ENCODE measurements around the gene CD83. TPM values are rescaled to one million over a fixed set of nuclear protein-coding genes. Genes with fewer than 3 reads are reported as not detected.
A peak's percentile ranks its signal among the peaks of the same experiment; 100 is the strongest.
"Not testable (repeated sequence)": the region's sequence is repeated elsewhere in the genome, so short reads cannot be mapped to it uniquely, and the experiment has no call there.

CD83 gene
- total RNA-seq, 1 experiment from 2014 or later = 10.5 TPM

DNA sequence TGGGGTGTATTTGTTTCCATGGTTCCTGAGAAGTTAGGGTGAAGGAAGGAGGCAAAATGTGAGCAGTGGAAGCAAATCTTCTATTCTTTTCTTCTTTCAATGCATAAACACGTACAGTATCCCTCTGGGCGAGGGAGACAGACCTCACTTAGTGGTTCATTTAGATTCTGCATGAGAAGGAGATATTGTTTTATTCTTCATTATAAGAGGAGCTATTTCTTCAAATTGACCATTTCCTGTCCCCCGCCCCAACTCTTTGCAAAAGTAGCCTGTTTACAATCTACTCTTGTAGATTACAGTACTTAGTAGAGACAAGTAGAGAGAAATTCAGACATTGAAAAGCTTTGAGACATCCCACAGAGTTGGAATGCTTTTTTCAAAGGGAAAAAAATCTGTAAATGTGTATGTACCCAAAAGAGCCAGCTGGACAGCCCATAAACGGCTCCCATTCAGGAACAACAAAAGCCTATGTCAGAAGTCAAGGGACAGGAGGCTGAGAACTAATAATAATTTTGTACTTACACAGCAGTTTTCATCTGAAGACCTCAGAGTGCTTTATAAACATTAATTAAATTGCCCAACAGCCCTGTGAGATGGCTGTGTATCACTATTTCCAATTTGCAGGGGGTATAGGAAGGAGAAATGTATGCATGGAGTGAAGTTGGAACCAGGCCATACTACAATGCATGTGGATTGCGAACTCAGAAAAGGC lies 23.9 kb downstream of the CD83 start:
- no peak for DNase-seq (ENCODE audit: low read depth)
- in situ Hi-C loops (cut with HindIII; ENCODE audit: low pct_unique_long_range_greater_than_20kb, low sequenced_read_pairs) = no loop called here

DNA sequence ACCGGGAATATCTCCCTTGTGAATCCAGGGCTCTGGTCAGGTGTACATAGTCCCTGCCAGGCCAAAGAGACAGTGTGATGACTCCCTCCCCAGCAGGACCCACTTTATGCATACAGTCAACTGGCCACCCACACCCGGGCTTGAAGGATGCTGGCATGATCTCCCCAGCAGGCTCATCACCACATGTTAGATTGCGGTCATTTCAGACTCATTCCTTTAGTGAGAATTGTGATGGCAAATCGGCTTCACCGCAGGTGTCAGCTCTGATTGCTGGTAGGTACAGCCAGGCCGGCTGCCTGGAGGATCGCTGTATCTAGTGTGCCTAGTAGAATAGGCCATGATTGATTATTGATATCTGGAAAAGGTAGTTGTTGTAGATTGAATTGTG lies 24.5 kb downstream of the CD83 start:
- no peak for DNase-seq (ENCODE audit: low read depth)
- in situ Hi-C loops (cut with HindIII; ENCODE audit: low pct_unique_long_range_greater_than_20kb, low sequenced_read_pairs) = no loop called here

DNA sequence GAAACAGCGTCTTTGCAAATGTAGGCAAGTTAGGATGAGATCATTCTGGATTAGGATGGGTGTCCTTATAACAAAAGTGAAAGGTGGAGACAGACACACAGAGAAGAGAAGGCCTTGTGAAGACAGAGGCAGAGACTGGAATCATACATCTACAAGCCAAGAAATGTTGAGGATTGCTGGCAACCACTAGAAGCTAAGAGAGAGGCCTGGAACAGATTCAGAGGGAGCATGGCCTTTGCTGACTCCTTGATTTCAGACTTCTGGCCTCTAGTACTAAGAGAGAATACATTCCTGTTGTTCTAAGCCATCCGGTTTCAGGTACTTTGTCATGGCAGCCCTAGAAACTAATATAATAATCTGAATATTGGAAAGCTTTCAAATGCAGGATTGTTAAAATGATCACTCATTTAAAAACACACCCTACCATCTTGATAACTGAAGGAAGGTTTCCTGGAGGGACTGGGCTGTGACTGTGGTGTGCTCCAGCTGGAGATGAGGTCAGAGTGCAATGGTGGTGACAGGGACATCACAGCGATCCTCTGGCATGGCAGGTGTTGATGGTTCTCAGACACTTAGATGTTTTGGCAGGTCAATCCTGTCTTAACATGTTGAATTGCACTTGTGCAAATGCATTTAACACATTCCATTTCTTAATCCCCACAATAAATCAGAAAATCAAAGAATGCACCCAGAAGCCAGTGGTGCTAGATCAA lies 25.1 kb downstream of the CD83 start:
- in situ Hi-C loops (cut with HindIII; ENCODE audit: low pct_unique_long_range_greater_than_20kb, low sequenced_read_pairs) = no loop called here
- no peak for DNase-seq (ENCODE audit: low read depth)

DNA sequence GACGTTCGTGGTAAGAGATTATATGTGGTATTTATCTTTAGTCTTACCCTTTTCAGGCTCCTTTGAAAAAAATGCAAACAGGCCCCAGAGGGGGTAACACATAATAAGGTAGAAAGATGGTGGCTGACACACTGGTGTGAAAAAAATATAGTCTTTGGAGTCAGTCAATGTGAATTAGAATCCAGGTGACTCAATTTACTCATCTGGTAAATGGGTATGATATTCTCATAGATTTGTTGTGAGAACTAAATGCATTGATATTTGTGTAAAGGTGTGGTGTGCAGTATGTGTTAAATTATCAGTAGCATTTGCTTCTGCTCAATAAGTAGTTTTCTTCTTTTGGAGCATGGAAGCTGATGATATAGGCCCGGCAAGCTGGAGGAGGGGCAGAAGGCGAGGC lies 25.7 kb downstream of the CD83 start:
- in situ Hi-C loops (cut with HindIII; ENCODE audit: low pct_unique_long_range_greater_than_20kb, low sequenced_read_pairs) = no loop called here
- DNase-seq (ENCODE audit: low read depth) = no peak

DNA sequence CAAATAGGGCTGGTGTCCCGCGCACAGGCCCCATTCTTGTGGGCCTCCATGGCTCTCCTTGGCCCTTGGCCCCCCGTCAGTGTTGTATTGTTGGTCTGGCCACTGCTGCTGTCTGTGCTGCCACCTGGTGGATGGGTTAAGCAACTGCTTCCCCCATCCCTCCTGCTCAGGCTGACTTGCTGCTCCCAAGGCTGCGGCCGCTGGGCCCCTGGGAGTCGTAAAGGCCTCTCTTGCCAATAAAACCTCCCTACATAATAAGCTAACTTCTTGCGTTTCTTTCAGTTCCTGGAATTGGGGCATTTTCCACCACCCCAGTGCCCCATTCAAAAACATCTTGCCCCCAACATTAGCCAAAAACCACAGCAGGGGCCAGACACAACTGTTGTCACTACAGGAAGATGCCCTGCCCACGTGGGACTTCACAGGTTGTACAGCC lies 27.1 kb downstream of the CD83 start:
- in situ Hi-C loops (cut with HindIII; ENCODE audit: low pct_unique_long_range_greater_than_20kb, low sequenced_read_pairs) = no loop called here
- peak; percentile 37 for DNase-seq (ENCODE audit: low read depth)

DNA sequence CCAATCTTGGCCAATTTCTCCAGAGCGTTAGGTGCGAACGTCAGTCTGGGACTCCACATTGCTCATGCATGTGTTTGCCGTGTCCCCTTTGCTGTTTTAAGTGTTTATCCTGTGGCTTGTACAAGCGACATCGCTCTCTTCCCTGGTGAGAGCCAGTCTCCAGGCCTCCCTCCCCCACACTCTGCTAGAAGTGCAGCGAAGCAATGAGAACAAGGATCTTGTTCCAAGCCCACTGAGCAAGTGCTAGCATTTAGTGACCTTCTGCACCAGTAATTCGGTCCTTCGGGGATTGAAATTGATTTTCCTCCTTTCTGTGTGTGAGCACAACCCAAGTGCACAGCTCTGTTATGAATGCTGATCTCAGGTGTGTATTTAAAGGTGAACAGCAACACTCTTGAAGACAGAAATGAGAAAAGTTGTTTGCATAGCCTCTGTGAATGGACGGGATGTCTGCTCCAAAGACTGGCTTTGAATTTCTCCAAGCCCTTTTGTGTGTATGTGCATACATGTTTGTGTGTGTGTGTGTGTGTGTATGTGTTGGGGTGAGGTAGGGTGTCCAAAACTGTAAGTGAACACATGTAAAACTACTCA lies 29.0 kb downstream of the CD83 start:
- no peak for DNase-seq (ENCODE audit: low read depth)
- in situ Hi-C loops (cut with HindIII; ENCODE audit: low pct_unique_long_range_greater_than_20kb, low sequenced_read_pairs) = no loop called here

DNA sequence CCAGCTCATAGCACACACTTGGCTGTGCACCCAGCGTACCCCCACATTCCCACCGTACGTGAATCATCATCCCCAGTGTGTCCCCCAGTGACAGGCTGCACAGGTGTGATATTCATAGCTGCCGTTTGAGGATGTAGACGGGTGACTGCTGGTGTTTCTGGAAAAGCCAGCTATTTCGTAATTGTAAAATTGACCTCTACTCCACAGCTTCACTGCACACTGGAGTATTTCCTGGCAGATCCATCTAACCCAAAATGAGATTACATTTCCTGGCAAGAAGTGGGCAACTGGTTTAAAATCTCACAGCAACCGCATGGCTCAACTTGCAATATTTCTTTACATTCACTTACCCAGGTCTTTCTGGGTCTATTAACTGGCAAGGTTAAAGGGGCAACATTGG lies 30.3 kb downstream of the CD83 start:
- in situ Hi-C loops (cut with HindIII; ENCODE audit: low pct_unique_long_range_greater_than_20kb, low sequenced_read_pairs) = no loop called here
- no peak for DNase-seq (ENCODE audit: low read depth)

DNA sequence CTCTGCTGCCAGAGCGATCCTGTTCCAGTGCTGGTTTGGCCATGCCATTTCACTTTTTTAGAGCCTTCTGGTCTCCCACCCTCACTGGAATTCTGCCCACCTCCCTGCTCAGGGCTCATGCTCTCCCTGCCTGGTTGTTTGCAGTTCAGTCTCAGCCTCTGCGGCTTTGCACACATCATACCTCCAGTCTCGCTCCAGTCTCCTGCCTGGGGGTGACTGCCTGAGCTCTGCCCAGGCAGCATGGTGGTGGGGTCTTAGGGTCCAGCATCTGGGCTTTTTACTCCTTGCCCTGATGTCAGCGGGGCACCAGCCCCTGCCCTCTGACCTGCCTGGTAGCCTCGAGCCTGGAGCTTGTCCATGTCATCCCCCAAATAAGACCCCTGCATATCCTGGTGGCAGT lies 30.9 kb downstream of the CD83 start:
- no peak for DNase-seq (ENCODE audit: low read depth)
- in situ Hi-C loops (cut with HindIII; ENCODE audit: low pct_unique_long_range_greater_than_20kb, low sequenced_read_pairs) = no loop called here

DNA sequence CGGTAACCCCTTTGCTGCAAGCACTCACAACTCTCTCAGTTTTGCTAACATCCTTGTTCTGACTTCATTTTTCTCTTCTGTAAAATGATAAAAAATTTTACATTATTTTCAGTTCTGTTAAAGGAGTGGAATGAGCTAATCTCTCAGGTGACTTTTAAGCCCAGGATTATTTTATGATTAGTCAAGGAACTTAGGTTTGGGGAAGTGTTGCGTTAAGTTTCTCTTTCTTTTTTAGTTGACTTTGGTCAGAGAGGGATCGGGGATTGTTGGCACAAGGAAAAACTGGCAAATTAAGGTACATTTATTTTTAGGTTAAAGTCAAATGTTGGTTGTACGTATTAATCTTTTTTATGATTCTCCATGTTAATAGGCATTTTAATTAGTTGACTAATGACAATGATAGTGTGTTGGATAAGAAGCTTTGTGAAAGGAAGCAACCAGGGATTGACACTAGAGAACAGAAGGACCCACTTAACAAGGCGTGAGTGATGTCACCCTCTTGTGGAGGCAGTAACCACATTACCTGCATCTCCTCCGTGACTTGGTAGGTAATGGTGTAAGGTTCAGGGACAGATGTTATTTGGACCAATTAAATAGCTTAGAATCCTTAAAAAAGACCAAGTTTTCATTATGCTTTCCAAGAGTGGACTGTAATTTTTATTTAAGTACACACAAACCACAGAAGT lies 31.6 kb downstream of the CD83 start:
- DNase-seq (ENCODE audit: low read depth) = no peak
- in situ Hi-C loops (cut with HindIII; ENCODE audit: low pct_unique_long_range_greater_than_20kb, low sequenced_read_pairs) = no loop called here

DNA sequence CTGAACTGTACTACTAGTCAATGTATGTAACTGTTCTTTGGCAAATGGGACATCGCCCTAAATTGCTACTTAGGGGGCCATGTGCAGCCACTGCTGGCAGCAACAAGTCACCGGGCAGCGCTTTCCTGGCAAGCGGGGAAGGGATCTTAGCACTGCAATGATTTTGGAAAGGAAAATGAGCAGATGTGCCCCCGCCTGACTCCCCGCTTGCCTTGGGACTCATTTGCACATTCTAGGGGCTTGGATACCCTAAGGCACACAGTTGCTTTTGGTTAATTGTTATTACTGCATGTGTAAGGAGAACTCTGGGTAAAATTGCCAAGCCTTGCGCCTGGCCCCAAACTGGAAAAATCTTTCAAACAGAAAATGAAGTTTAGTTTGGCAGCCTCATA lies 32.2 kb downstream of the CD83 start:
- in situ Hi-C loops (cut with HindIII; ENCODE audit: low pct_unique_long_range_greater_than_20kb, low sequenced_read_pairs) = no loop called here
- DNase-seq (ENCODE audit: low read depth) = no peak

DNA sequence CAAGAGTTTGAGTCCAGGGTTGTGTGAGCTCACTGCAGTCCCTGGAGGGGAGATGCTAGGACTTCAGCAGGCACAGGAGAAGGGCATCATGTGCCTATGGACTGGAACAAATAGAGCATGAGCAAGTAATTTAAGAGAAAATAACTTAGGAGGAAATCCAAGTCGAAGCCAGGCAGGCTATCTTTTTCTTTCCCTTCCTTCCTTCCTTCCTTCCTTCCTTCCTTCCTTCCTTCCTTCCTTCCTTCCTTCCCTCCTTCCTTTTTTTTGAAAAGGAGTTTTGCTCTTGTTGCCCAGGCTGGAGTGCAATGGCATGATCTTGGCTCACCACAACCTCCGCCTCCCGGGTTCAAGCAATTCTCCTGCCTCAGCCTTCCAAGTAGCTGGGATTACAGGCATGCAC lies 33.7 kb downstream of the CD83 start:
- in situ Hi-C loops (cut with HindIII; ENCODE audit: low pct_unique_long_range_greater_than_20kb, low sequenced_read_pairs); DNase-seq (ENCODE audit: low read depth): not testable (repeated sequence)

DNA sequence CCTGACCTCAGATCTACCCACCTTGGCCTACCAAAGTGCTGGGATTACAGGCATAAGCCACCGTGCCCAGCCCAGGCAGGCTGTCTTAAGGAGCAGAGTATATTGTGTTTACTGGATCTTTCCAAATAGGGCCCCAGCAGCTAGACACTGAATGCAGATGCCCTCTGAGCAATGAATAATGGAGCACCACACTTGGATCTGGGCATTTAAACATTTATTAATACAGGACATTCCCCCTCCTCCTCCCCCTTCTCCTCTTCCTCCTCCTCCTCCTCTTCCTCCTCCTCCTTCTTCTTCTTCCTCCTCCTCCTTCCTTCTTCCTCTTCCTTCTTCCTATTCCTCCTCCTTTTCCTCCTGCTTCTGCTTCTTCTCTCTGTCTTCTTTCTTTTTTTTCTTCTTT lies 34.2 kb downstream of the CD83 start:
- in situ Hi-C loops (cut with HindIII; ENCODE audit: low pct_unique_long_range_greater_than_20kb, low sequenced_read_pairs) = no loop called here
- DNase-seq (ENCODE audit: low read depth) = no peak

DNA sequence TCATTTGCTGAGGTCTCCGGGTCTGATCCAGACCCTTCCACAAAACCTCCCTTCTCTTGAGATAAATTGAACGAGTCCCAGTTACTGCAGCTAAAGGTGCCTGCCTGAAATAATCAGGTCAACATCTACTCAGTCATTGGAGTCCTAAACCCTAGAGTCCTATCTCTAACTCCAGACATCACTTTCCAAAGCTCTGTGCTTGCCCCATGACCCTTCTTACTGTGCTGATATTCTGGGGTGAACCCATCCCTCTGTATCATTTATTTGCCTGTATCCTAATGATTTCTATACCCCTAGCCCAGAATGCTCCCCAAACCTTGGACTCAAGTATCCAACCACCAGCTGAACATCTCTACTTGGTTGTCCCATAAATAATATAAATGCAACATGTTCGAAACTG lies 35.7 kb downstream of the CD83 start:
- no peak for DNase-seq (ENCODE audit: low read depth)
- in situ Hi-C loops (cut with HindIII; ENCODE audit: low pct_unique_long_range_greater_than_20kb, low sequenced_read_pairs) = no loop called here

DNA sequence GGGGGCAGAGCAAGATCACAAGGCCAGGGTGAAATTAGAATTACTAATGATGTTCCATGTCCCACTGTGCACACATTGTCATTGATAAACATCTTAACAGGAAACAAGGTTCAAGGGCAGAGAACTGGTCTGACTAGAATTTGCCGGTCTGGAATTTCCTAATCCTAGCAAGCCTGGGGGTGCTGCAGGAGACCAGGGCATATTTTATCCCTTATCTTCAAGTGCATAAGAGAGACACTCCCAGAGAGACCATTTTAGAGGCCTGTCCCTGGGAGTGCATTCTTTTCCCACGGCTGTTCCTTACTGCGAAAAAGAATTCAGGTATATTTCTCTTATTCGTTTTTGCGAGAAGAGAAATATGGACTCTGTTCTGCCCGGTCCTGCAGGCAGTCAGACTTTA lies 41.5 kb downstream of the CD83 start:
- in situ Hi-C loops (cut with HindIII; ENCODE audit: low pct_unique_long_range_greater_than_20kb, low sequenced_read_pairs) = no loop called here
- no peak for DNase-seq (ENCODE audit: low read depth)

DNA sequence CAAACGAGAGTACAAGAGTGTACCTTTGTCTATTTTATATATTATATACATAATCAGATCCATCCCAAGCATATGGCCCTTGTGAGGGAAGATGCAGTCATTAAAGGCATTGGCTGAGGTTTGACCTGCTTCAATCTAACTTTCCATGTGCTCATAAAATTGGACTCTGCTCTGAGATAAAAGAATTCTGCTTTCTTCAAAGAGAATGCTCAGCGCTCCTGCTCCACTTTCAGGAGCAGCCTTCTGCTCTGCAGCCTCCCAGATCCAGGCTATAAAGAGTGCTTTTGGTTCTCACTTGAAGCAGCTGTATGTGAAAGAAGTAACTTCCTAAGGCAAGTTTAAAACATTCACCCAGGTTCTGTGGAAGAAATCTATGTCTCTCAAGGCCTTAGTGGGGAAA lies 45.3 kb downstream of the CD83 start:
- in situ Hi-C loops (cut with HindIII; ENCODE audit: low pct_unique_long_range_greater_than_20kb, low sequenced_read_pairs) = no loop called here
- DNase-seq (ENCODE audit: low read depth) = no peak

DNA sequence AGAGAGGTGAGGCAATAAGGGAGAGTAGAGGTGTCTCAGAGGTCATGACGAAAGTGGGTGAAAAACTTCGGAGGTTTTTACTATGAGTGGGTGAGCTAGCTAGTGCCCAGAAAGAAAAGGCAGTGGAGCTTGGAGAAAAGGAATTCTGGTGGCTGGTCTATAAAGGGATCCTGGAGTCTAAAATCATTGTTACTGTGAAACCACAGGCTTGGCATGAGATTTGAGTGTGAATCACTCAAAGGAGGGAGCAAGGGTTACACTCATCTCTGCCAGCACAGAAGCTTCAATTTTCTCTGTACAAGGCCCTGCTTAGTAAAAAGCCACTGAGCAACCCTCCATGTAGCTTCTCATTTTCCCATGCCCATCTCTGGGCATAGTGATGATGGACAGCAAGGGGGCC lies 47.5 kb downstream of the CD83 start:
- no peak for DNase-seq (ENCODE audit: low read depth)
- in situ Hi-C loops (cut with HindIII; ENCODE audit: low pct_unique_long_range_greater_than_20kb, low sequenced_read_pairs) = no loop called here

DNA sequence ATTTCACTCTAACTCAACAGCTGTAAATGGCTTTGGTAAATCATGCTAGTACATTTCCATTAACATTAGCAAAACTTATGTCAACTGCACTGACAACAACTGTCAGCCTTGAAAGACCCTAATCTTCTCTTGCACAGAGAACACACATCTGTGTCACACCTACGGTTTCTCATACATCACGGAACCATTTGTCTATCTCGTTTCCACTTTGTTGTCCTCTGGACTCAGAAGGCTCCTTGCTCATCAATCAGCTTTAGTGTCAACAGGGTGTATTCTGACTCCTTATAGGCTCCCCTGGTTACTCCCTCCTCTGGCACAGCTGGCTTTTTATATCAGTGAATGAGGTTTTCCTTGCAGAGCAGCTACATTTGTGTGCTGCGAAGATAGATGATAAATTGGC lies 49.3 kb downstream of the CD83 start:
- DNase-seq (ENCODE audit: low read depth) = no peak
- in situ Hi-C loops (cut with HindIII; ENCODE audit: low pct_unique_long_range_greater_than_20kb, low sequenced_read_pairs) = no loop called here

DNA sequence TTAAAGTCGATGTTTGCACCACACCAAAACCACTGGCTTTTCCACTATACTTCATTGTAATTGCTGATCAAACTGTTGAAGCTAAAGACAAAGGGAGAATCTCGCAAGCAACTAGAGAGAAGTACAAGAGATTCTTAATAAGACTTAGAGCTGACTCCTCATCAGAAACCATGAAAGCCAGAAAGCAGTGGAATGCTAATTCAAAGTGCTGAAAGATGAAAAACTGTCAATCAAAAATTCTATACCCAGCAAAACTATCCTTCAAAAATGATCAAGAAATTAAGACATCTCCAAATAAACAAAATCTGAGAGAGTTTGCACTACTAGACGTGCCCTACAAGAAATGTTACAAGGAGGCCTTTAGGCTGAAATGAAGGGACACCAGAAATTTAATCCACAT lies 52.6 kb downstream of the CD83 start:
- no peak for DNase-seq (ENCODE audit: low read depth)
- in situ Hi-C loops (cut with HindIII; ENCODE audit: low pct_unique_long_range_greater_than_20kb, low sequenced_read_pairs) = no loop called here

DNA sequence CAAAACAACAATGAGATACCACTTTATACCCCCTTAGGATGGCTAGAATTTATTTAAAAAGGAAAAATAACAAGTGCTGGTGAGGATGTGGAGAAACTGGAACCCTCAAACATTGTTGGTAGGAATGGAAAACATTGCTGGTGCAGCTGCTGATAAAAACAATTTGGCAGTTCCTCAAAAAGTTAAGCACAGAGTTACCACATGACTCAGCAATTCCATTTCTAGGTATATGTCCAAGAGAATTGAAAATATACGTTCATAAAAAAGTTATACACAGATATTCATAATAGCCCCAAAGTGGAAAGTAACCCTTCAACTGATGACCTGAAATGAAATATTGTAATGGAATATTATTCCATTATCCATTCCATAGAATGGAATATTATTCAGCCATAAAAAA lies 55.0 kb downstream of the CD83 start:
- in situ Hi-C loops (cut with HindIII; ENCODE audit: low pct_unique_long_range_greater_than_20kb, low sequenced_read_pairs) = no loop called here
- no peak for DNase-seq (ENCODE audit: low read depth)

Data from Caki2 (cell line).